GM23248 (cell line): ENCODE measurements around the gene EBF3.

Experiments
- EZH2 ChIP-seq: fragments of 200-600 bp; sonication (generic); IDR thresholded peaks from 2 replicates; pipeline ENCODE4 v1.6.1; 2018; ENCODE audit warnings: antibody characterized with exemption, mild to moderate bottlenecking; ENCODE audit not compliant: insufficient read depth, poor library complexity, severe bottlenecking
- EZH2phosphoT487 ChIP-seq: fragments of 200-600 bp; sonication (generic); IDR thresholded peaks from 2 replicates; pipeline ENCODE4 v1.6.1; 2018; ENCODE audit warnings: antibody characterized with exemption, moderate library complexity, mild to moderate bottlenecking, low read depth; ENCODE audit not compliant: insufficient read depth

DNA sequence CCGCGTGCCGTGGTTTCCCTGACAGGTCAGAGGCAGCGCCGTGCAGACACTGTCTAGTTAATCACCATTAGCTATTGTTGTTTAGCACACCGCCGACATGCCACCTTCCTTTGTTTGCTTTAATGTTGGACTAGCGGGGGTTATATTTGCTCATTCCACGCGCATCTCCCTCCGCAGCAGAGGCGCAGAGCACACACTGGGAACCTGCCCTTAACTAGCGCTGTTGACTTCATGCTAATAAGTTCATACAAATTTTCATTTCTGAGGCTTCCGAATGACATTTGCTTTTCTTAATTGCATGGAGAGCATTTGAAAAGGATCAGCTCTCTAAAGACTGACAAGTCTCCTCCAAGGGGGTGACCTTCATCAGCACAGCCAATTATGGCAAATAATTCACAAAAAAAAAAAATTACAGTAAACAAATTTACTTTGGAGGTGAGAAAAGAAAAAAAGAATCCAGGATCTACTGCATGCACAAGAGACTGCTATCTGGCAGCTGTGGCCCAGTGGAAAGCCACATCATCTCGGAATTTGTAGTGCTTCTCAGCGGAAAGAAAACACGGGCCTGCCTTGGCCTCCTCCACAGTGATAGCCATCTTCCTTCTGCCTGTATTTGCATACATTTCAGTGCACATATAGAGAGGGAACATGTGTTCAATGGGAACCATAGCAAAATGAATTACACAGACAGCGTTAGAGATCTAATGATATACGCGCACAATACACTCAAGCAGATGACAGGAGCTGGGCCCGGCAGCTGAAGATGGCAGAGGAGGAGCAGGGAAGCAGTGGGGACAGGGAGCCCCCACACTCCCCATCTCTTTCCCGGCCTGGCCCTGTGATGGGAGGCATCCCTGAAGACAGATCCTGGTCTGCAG, 94.2 kb downstream of the EBF3 start:
- no peak for TF ChIP-seq EZH2
- TF ChIP-seq EZH2phosphoT487, result no peak
